Stimulated activated CD4-positive, alpha-beta T cell treated with anti-CD3 and anti-CD28 coated beads, Interleukin-12 subunit alpha, Interleukin-12 subunit beta, amount 100 ng/mL, for 48 hours (primary cell): Measurements from ENCODE around the gene ANKRD11.
"Not testable (repeated sequence)": the region's sequence is repeated elsewhere in the genome, so short reads cannot be mapped to it uniquely, and the experiment has no call there.

ENCODE experiments used
- DNase-seq, 3 donors: peaks; one replicate each; pipeline ENCODE4 v3.0.0-alpha.2; 2020; ENCODE audit warnings: low read depth in 2 of 3, low spot score in 1 of 3

Gene ANKRD11

DNA sequence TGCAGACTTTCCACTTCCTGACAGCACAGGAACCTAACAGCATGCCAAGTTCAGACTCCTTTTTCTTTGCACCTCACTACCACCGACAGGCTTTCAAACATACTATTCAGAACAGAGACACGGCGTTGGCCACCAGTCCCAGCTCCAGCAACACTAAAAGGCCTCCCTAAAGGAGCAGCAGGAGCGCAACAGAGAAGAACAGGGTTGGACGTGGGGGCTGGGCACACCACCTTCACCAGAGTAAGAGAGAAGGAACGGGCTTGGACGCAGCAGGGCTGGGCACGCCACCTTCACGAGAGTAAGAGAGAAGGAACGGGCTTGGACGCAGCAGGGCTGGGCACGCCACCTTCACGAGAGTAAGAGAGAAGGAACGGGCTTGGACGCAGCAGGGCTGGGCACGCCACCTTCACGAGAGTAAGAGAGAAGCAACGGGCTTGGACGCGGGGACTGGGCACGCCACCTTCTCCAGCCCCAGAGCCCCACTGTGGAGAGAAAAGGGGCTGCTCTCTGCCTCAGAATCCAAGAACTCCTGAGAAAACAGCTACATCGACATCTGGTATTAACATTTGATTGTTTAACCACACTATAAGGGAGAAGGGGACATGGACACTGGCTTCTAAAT, 56.9 kb downstream of the ANKRD11 start:
- DNase-seq: not testable (repeated sequence)

DNA sequence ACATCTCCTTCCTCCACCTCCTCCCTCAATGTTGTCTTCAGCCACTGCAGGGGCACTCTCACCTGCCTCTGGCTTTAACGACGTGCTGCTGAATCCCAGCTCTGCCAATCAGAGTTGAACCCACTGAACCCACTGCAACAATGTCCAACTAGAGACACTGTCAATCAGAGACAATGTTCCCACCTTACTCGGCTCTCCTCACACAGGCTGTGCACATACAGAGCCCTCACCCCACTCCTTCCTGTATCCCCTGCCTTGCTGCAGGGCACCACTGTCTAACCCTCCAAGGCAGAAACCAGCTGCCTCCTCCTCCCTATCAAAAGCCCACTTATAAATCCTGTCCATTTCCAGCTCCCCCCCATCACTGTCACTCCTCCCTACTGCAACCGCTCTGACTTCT, 58.7 kb downstream of the ANKRD11 start:
- DNase-seq: no peak

DNA sequence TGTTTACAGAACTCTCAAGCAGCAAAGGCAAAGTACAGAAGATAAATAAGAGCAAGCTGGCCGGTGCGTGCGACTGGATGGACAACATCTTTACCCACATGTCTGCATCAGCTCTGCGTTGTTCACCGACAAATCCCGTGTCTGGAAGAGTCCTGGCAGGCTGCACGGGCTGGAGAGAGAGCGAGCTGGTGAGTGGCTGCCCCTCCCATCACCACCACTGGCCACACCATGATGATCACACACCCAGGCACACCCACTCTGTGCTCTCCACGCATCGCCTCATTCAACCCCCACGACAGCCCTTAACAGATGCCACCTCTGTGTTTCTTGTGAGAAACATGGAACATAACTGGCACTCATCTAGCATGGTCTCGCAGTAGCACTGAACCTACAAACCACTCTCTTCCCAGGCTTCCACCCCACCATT, 59.2 kb downstream of the ANKRD11 start:
- DNase-seq: no peak

DNA sequence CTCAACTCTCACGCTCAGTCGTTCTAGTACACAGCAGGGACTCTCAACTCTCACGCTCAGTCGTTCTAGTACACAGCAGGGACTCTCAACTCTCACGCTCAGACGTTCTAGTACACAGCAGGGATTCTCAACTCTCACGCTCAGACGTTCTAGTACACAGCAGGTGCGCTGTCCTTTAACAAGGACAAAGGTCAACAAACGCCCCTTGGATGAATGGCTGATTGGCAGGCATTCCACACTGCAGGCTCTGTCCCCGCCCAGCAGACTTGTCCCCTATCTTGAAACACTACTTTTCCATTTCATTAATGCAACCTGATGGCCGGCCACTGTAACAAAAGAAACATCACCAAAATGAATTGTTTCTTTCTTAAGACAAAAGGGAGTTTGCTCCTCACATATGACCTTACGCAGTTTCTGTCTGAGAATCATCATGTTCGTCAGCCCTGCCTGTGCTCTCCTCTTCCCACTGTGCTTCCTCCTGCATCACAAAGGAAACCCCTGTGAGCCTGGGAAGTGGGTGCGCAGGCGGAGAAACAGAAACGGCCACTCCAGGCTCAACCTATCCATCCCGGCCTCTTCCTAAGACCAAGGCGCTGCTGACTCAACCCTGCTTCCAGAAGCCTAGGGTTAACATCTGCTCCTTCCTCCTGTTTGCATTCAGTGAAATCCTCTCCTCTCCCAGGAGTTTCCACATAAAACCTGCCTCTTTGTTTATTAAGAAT, 59.8 kb downstream of the ANKRD11 start:
- DNase-seq: no peak

DNA sequence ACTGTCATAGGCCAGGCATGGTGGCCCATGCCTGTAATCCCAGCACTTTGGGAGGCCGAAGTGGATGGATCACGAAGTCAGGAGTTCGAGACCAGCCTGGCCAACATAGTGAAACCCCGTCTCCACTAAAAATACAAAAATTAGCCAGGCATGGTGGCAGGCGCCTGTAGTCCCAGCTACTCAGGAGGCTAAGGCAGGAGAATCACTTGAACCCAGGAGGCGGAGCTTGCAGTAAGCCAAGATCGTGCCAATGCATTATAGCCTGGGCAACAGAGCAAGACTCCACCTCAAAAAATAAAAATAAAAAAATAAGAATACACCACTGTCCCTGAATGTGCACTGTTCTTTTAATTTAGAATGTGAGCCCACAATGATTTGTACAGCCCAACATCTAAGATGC, 61.8 kb downstream of the ANKRD11 start:
- not testable (repeated sequence) for DNase-seq

DNA sequence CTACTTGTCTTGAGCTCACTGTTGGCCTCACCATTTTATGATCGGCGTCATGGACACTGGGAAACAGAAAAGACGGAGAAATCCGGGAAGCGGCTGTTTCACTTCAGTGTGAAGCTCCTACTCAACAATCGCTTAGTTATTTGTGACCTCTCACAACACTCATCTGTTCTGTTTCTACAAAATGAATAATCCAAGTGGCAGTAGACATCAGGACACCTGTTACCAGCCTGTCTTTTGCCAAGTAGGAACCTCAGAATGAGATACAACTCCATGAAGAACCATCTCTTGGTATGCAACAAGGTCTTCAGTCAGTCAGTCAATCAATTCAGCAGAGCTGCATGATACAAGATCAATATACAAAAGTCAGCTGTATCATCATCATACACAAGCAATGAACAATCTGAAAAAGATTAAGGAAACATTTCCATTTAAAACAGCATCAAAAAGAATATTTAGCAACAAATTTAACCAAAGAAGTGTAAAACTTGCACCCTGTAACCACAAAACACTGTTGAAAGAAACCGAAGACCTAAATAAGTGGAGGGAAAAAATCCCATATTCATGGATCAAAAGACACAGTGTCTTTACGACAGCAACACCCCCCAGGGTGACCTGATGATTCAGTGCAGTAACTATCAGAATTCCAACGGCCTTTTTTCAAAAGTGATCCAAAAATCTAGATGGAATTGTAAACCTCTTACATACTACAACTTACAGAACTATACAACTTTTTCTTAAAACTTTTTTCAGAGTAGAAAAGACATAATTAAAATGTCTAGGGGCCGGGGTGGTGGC, 63.4 kb downstream of the ANKRD11 start:
- no peak for DNase-seq

DNA sequence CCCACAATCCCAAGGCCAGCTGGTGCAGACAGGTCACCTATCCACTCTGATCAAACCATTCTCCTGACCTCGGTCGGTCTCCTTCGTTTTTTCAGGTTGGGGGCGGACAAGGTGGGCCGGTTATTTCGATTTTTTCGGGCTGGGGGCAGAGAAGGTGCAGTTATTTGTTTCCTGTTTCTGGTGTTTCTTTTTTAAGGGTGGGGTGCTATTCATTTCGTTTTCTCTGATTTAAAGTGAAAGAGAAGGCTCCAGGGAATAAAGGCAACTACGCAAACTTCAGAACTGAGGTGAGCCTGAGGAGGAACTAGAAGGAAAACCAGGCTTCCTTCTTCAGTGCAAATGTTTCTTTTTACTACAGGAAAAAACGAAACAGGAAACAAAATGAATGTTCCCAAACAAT, 64.8 kb downstream of the ANKRD11 start:
- DNase-seq: no peak

DNA sequence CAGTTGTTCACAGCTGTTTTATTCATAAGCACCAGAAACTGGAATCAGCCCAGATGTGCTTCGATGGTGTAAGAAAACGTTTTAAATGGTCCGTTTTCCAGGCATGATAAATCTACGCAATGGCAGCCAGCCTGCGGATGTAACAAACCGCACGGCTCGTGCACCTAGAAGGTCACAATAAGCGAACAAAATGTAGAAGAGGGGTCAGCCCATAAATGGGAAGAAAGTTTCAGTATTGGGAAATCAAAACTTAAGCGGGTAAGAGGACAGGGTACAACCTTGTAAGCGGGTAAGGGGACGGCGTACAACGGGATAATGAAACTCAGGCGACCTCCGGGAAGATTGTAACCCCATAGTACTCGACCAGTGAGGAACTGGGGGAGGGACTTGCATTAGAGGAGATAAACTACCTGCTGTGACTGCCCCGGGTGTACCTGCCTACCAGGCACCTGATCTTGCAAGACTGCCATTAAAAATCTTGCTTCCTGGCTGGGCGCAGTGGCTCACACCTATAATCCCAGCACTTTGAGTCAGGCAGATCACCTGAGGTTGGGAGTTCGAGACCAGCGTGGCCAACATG, 66.6 kb downstream of the ANKRD11 start:
- no peak for DNase-seq

DNA sequence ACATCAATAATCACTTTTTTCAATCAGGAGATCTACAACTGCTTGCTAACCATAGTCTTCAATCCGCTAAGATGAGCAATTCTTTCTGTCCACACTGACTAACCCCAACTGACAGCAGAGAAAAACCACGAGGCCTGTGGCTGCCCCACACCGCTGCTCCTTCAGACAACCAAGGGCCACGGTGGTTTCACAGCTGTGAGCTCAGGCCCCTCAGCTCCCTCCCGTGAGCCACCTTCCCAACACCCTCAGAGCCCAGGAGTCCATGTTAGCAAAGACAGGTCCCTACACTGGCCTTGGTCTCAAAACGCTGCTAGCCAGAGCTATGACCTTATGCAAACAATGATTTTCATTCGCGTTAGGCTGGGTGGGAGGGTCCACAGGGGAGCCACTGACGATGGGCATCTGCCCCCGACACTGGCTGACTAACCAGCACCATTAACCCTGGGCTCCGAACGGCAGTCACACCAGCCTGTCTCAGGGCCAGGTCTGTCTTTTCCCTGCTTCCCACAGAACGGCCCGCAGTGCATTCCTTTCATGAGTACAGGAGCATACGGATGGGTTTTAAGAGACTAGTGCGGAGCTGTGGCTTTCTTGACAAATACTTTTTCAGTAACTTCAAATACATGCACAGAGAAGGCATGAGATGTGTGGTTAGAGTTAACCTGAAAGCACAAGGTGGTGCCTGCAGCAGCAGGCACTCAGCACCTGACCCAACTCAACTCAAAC, 67.3 kb downstream of the ANKRD11 start:
- DNase-seq: peak; percentile 50 to 65 (median 58)

DNA sequence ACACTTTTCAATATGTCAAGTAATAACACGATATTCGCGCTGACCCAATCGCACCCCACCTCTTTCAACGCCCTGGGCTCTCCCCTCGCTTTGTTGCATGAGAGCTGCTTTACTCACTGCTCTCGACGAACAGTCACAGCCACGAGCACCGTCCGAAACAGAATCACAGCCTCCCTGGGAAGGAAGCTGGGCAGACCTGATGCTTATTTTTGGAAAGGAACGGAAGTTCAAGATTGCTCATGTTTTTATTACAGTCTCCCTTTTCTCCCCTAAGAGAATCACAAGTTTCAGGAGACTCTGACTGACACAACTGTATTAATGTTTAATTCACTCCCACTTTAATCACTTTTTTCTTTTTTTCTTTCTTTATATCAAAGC, 67.8 kb downstream of the ANKRD11 start:
- DNase-seq: peak in 1 of 3 donors; percentile 45

DNA sequence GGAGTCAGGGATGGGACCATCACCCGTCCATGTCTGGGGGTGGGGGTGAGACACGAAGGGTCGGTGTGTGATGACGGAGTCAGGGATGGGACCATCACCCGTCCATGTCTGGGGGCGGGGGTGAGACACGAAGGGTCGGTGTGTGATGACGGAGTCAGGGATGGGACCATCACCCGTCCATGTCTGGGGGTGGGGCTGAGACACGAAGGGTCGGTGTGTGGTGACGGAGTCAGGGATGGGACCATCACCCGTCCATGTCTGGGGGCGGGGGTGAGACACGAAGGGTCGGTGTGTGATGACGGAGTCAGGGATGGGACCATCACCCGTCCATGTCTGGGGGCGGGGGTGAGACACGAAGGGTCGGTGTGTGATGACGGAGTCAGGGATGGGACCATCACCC, 69.1 kb downstream of the ANKRD11 start:
- not testable (repeated sequence) for DNase-seq

DNA sequence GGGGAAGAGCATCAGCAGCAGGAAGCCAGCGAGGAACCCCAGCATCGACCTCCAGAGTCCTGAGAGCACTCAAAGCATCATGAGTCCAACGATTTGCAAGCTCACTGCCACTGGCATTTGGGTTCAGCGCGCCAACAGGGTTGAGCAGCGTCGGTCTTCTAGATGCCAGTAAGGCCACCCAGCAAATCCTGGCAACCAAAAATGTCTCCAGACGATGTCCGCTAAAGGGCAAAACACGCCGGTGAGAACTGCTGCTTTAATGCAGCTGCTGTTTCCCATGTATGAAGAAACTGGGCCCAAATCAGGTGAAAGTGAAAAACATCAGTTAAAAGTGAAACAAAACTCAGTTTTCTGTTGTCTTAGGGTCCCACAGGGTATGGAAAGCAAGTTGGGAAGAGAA, 70.2 kb downstream of the ANKRD11 start:
- DNase-seq: no peak

DNA sequence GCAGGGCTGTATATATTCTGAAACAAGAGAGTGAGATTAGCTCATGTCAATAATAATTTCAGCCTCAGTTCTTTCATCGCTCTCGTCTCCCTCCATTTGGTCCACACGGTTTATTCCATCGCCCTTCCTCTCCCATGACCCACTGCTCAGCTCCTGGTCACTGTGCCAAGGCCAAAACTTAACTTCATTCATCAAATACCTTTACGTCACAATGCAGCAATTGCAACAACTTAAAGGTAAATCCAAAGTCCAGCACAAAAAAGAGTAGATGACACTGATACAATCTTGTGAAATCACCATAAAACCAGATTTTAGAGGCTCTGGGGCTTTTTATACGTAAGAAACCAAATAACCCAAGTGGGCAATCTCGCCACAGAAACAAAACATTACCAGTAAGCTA, 72.0 kb downstream of the ANKRD11 start:
- no peak for DNase-seq

DNA sequence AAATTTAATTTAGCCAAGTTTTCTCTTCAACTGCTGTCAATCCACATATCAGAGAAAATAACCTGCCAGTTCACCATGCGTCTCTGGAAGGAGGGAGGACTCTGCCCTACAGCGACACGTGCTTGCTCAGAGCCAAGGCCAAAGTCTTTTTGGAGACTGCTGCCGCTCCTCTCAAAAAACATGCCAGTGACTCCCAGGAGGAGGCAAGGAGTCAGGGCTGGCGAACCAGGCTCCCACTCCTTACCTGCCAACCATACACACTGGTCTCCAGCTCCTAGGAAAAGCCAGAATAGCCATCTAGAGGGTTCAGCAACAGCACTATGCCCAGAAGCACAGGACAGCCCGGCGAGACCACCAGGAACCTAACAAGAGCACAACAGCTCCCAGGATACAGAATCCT, 73.0 kb downstream of the ANKRD11 start:
- DNase-seq: no peak

DNA sequence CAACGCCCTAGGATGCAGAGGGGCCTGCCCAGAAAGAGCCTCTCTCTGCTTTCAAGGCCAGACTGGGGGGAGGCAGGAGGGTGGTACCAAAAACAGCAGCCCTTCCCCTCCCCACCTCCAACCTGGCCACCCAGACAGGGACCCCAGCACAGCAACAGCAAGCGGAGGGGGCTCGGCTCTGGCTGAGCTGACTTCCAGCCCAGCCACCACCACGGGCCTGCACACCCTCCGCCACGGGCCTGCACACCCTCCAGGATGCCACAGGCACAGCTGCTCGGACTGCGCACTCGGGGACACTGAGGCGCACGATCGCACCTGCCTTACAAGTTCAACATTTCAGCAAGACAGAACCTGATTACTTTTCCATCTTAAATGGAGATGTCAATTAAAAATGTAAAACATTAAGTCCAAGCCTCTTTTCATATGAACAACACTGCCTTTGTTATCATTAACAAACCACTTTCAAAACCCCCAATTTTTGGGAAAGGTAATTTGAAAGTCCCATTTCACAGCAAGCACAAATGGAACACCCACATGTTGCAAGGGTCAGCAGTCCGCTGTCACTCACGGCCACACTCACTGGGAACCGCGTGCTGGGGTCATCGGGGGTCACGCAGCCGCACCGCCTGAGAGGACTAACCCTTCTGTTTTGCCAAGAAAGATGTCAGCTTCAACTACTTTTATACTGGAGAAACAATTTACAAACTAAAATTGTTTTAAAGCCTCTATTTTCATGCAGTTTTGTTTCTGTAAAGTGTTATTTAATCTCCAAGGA, 76.4 kb downstream of the ANKRD11 start:
- DNase-seq: no peak

DNA sequence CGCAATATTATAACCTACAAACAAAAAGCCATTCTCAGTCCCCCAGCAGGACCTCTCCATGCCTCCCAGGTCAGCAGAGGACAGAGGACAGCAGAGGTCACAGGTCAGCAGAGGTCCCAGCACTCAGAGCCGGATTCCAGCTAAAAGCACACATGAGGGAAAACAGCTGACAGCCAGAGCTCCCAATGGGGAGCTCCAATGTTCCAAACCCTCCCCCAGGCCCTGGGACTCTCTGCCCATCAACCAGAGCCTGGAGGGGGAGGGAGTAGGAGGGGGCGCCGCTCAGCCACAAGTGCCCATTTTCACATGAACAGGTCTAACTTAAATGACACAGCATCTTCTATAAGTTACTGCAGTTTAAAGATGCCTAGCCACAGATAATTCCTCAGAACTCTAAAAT, 77.5 kb downstream of the ANKRD11 start:
- DNase-seq: no peak

DNA sequence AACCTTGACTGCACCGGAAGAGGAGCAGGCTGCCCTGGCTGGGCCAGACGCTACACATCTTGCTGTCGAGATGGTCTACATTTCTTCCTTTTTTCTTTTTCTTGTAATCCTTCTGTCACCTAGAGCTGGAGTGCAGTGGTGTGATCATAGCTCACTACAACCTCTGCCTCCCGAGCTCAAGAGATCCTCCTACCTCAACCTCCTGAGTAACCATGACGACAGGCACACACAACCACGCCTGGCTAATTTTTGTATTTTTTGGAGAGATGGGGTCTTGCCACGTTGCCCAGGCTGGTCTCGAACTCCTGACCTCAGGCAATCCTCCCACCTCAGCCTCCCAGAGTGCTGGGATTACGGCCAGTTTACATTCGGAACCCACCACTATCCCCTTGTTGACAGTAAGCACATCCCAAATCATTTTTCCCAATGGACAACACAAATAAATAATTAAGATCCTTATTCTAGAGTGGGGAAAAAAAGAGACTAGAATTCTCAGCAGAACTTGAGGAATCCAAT, 79.0 kb downstream of the ANKRD11 start:
- no peak for DNase-seq

DNA sequence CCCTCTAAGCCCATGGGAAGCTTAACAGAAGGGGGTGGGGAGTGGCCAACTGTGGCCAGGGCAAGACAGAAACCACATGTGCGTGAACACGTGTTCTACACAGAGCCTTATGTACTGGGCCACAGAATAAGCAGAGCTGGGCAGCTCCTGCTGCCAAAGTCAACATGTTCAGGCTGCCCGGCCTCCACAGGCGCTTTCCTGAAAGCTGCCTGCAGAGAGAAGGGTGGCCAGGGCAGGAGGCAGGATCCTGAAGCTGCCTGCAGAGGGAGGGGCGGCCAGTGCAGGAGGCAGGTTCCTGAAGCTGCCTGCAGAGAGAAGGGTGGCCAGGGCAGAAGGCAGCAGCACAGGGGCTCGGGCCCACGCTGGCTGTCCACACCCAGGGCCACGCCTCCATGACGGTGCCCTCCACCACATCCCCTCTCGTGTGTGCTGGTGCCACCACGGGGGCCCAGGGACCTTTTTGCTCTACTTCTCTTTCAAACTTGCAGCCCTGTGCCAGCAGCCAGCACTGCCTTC, 79.5 kb downstream of the ANKRD11 start:
- DNase-seq: no peak

DNA sequence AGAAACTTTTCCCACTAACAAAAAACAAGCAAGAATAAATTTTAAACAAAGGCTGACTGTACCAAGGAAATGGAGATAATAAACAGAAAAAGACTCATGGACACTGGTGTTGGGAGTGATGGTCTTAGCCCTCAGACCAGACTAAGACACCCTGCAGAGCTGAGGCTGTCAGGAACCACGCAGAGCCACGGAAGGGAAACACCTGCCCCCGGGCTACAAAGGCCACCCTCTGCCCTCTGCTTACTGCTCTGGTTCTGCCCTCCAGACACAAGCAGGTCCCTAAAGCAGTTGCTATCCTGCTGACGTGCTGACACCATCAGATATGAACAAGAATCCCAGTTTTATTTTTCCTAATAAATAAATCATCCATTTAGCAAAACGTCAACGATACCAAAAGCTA, 80.0 kb downstream of the ANKRD11 start:
- no peak for DNase-seq

DNA sequence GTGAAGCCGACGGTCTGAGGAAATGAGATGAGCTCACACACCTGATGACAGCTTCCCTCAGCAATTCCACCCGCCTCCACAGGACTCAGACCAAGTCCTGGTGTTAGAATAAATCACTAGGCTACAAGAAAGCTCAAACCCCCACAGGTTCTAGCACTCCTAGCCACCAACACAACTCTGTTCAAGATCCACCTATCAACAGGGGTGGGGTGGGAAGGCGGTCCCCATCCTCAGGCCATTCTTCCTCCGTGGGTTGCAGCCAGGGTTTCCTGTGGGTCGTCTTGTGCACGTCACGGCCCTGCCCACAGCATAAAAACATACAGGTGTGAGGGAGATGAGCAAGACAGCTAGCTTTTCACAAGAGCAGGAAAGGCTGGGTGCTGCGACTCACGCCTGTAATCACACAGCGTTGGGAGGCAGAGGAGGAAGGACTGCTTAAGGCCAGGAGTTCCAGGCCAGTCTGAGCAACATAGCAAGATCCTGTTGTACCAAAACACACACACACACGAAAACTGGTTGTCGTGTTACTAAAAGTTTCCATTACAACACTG, 81.1 kb downstream of the ANKRD11 start:
- peak; percentile 39 to 44 (median 40) for DNase-seq
